GM10847 (cell line): ENCODE data around the gene RELL1.

Source experiments
- POLR2A ChIP-seq: IDR thresholded peaks from 2 replicates; pipeline ENCODE4 v1.6.1; 2011; ENCODE audit not compliant: insufficient read length; ENCODE audit errors: extremely low read depth

Gene RELL1, protein sequence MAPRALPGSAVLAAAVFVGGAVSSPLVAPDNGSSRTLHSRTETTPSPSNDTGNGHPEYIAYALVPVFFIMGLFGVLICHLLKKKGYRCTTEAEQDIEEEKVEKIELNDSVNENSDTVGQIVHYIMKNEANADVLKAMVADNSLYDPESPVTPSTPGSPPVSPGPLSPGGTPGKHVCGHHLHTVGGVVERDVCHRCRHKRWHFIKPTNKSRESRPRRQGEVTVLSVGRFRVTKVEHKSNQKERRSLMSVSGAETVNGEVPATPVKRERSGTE

DNA sequence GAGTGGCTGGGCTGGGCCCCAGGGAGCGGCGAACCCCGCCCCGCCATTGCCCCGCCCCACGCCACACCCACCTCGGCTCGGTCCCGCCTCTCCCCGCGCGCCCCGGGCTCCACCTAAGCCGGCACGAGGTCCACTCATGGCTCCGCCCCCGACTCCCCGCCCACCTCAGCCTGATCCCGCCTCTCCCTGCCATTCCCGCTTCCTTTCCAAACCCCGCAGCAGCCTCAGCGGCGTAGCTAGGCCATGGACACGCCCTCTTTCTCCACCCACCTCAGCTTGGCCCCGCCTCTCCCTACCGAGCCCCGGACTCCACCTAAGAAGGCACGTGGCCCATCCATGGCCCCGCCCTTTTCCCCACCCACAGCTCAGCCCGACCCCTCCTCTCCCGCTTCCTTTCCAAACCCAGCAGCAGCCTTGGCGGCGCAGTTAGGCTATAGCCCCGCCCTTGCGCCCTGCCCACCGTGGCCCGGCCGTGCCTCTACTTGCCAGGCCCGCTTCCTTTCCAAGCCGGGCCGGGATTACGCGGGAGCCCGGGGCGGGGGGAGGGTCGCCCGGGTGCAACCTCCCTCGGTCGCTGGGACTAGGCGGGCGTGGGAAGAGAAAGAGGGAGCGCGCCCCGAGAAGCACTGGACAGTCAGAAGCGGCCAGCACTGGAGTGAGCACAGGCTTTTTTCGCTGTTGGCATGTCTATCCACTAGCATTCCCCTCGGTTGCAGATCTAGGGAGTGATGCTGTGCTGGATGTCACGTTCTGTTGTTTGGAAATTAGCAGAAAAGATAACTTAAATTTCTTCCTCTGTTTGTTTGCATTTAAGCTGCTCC lies at the start of gene RELL1:
Gene RELL1 (minus strand): TSS at position 4 of the 821 bp plus-strand sequence. CDS start 89 bp downstream, outside the sequence.
- no peak for TF ChIP-seq POLR2A

DNA sequence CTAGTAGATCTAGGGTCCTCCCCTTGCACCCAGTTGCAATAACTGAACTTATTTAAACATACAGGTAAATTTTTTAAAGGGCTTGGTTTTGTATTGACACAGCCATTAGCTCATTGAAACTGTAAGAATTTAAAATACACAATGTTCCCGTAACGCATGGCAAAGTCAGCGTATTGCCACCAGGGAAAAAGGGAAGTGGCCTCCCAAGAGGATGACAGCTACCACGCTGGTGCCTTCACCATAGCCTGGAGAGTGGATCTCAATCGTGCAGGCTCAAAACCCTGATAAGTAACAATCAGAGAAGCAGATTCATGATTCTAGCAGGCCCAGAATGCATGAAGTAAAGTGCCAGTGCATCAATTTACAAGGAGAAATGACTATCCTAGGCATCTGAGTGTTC lies 49.4 kb upstream of the RELL1 start:
- no peak for TF ChIP-seq POLR2A

DNA sequence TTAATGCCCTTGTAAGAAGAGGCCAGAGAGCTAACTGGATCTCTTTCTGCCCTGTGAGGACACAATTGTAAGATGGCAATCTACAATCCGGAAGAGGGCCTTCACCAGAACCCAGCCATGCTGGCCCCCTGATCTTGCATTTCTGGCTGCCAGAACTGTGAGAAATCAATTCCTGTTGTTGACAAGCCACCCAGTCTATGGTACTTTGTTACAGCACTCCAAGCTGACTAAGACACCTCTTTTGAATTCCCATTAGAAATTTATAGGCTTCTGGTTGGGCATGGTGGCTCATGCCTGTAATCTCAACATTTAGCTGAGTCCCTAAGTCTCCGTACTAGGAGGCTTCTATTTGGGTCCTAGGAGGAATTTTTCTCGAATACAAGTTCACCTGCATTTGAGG lies 48.8 kb upstream of the RELL1 start:
- TF ChIP-seq POLR2A, result no peak

DNA sequence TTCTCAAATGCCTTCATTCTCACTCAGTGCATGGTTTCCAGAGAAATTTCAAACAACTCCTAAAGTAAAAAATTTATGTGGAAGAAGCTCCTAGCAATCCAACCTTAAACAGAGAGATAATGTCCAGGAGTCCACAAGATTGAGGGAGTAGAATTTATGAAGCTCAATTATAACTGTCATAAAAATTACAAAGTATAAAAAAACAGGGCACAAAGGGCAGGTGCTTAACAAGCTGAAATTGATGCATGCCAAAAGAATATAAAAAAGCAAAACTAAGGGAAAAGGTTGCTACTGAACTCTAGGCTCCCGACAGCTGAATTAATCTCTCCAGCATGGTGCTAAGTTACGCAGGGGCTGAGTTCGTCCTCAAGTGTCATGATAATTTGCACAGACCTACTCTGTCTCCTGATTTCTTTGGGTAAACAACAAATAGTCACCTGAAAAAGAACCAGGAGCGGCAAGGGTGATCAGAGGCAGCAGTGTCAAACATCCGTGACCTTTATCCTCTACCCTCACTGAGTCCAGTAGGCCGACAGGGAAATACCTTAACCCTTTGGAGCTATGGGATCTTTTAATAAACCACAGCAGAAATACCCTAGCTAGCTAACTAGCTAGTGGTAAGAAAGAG lies 47.2 kb upstream of the RELL1 start:
- TF ChIP-seq POLR2A, result no peak

DNA sequence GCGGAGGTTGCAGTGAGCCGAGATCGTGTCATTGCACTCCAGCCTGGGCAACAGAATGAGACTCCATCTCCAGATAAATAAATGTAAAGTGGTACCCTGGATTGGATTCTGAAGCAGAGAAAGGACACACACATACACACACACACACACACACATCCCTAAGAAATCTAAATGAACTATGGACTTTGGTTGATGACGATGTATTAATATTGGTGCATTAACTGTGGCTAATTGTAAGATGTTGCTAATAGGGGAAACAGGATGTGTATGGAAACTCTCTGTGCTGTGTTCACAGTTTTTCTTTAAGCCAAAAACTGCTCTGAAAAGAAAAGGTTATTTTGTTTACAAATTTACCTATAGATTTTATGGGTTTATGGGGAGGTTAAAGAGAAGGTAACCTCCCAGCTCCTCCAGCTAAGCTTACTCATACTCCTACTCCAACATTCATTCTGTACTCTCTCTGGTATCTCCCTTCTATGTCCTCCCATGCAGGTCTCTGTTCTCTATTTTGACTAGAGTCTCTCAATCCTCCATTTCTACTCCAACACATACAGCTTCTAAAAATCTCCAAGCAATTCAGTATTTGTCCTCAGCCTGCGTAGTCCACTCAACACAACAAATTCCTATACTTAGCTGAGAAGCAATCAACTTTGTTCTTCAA lies 46.5 kb upstream of the RELL1 start:
- TF ChIP-seq POLR2A, result no peak

DNA sequence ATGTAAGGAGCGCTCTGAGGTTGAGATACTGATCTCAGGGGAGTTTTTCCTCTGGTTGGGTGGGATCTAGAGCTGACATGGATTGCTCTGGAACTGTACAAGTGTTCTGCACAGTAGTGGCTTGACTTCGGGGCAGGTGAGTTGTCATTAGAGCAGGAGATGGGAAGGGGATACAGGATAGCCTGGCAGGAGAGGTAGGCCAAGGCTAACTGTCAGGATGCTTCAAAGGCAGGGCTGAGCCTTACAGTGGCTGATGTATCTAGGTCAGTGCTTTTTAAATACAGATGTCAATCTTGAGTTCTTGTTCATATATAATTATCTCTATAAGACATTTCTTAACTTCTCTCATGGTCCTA lies 43.5 kb upstream of the RELL1 start:
- TF ChIP-seq POLR2A, result no peak

DNA sequence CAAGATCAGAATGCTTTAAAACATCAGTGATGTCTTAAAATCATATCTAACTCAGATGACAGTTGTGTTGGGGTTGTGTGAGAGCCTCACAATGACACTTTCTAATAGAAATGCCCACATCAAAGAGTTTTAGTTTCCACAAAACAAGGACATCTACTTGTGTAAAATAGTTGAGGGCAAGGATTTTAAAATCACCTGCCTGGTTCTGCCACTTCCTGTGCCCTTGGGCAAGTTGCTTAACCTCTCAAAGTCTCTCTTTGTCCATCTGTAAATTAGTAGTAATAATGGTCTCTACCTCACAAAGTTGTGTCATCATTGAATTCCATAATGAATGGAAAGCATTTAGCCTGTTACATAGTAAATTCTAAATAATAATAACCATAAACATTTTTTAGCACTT lies 41.9 kb upstream of the RELL1 start:
- TF ChIP-seq POLR2A, result no peak

DNA sequence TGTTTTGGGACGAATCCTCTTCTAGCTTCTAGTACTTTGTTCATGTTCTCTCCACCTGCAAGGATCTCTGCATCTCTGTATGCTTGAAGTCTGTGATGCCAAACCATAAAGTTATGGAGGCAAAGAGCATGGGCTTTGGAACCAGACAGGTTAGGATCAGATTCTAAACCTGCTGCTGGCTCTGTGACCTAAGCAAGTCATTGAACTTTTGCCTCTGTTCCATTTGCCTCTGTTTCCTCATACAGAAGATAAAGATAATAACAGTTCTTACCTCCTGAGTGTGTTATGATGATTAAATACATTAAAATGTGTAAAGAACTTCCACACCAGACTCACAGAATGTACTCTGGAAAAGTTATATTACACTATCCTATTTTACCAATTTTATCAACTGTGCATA lies 41.5 kb upstream of the RELL1 start:
- no peak for TF ChIP-seq POLR2A

DNA sequence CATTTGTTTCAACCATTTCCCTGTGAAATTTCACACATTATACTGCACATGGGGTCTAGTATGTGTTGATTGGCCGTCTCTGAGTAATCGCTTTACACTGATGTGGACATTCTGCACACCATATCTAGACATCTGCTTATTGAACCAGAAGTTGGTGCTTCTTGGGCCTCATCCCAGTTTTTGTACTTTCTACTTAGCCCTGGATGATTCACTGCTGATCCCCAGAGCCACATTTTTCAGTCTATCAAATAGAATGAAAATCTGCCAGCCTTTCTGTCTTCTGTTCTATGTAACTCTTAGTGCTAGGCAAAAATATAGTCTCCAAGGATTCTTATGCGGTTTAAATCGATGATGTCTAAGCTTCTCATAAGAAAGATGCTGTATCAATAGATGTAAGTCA lies 40.5 kb upstream of the RELL1 start:
- no peak for TF ChIP-seq POLR2A

DNA sequence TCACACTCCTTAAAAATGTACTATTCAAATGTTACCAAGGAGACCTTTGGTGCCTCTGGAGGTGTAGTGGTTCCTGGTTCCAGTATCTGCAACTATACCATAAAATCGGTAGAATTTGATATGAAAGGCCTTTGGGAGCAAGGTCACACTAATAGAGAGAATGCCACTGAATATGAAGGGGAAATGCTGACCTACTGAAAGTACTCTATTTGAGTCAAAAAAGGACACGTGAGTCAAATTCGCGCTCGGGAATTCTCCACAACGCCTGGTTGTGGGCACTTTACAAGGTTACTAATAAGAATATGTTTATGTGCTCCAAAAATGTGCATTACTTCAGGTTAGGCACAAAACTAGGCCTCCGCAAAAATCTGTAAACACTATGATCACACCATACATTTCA lies 39.5 kb upstream of the RELL1 start:
- TF ChIP-seq POLR2A, result no peak

DNA sequence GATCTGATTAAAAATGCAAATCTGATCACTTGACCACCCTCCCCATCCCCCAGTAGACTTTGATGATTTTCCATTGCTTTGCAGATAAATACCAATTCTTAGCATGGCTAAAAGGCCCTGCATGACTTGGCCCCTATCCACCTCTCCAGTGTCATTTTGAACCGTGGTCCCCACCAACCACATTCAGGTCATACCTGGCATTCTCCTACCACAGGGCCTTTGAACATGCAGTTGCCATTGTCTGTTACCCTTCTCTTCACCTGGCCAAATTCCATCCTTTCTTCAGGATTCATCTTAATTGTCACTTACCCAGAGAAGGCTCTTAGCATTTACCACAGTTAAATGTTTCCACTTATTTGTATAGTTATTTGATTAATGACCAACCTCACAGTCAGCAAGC lies 36.9 kb upstream of the RELL1 start:
- TF ChIP-seq POLR2A, result no peak

DNA sequence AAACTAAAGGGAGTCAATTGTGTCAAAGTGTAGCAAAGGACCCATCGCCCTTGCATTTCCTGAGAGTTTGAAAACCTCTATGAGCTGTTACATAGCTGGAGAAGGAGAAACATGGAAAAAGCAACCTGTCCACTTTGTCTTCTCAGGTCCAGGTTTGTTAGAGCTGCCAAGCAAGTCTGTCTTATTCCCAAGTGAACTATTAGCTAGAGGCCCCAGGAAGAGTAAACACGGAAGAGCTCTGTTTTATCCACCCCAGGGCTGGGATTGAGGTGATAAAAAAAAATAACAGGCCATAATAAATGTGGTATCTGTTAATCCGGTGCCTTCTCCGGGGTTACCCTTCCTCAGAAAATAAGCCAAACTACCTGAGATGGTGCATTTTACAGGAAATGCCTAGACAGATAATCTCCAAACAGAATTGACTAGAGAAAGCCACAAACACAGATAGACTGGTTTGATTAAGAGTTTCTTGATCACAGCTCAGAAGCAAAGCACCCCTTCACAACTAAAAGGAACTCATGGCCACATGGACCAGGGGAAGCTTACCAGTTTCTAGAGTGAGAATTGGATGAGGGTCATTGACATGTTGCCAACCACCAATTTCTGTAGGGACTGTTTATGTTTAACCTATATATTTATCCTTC lies 35.9 kb upstream of the RELL1 start:
- no peak for TF ChIP-seq POLR2A

DNA sequence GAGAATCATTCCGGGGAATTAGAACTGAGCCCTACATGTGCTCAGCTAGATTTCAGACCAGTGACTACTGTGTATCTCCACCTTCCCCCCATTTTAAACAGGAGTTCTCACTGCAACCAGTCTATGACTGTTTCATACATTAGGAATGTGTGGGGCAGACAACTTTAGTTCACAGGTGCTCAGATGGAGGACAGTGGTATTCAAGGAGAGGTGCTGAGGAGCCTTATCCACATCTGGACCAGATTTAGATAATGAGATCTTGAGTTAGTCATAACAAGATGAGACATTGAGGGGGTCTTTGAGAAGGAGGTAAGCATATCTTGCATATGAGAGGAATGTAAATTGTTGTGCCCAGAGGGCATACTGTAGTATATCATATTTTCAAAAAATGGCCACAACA lies 32.8 kb upstream of the RELL1 start:
- TF ChIP-seq POLR2A, result no peak

DNA sequence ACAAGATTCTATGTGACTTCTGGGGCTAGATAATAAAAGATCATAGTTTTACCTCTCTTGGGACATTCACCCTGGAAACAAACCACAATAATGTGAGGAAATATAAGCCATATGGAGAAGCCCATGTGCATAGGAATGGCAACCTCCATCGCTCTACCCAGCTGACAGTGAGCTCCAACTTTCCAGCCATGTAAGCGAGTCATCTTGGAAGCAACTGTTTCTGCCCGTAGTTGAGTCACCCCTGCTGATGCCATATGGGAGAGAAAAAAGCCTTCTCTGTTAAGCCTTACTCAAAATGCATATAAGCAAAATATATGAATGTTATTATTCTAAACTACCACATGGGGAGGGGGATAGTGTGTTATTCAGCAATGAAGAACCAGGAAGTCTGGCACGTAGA lies 31.4 kb upstream of the RELL1 start:
- TF ChIP-seq POLR2A, result no peak

DNA sequence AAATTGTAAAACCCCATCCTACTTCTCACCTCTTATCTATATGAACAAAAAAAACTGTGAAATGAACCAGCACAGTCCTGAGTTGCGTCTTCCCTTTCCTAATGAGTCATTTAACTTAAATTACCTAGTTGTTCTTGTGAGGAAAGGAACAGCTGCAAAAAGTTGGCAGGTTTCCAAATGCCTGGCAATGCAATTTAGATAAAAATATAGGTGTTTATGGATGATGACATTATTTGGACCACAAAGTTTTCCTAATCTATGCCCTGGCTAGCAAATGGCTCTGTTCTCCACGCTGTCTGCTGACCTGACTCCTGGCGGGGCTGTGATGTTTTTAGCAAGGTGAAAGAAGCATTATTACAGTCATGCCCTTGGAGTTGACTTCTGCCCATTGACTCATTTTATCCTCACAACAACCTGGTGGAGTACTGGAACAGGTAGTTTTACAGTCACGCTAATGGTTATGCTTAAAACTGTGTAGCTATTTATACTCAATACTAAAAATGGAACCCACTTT lies 29.8 kb upstream of the RELL1 start:
- no peak for TF ChIP-seq POLR2A
